ENCODE data around the gene PDZRN3. TPM values are rescaled to one million over a fixed set of nuclear protein-coding genes. Genes with fewer than 3 reads are reported as not detected.

PDZRN3 gene
- total RNA-seq, 1 experiment from 2014 or later: 5.9 TPM

DNA sequence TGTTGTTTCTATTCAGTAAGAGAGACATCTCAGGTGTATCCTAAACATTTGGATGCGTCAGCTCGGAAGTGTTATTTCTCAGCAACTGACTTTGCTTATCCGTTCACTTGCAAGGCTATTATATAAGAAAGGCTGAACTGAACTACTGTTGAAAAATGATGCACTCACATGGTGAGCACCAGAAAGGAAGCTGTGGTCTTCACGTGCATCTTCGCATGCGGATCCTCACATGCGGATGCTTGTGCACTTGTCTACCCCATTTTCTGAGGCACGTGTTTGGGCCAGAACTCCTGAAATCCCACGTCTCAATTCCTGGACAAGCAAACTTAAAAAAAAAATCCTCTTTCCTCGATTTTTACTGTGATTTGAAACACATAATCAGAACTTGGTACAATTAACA lies 63.2 kb downstream of the PDZRN3 start:
- Histone ChIP-seq H3K14ac (ENCODE audit: insufficient read depth, low read length) (no peak overlapping the region), H3K18ac (ENCODE audit: insufficient read length, low read depth, low read length) (no peak overlapping the region), H3K56ac (ENCODE audit: insufficient read length, low read depth, low read length) (no peak overlapping the region), H4K20me1 (ENCODE audit: control insufficient read depth, insufficient read depth, insufficient read length) (no peaks in the 10 kb centered on the region), H2AFZ (ENCODE audit: low read length) (no peak overlapping the region), H3K4ac (ENCODE audit: low read depth, low read length) (no peak overlapping the region), H3K27ac (ENCODE audit: insufficient read length, low read depth, low read length) (no peak overlapping the region), H4K5ac (ENCODE audit: insufficient read length, low read depth, low read length) (no peak overlapping the region), H2BK5ac (ENCODE audit: insufficient read length, low read length) (no peak overlapping the region), H2BK12ac (ENCODE audit: insufficient read length, low read depth, low read length) (no peak overlapping the region), H3K9me3 (ENCODE audit: control insufficient read depth, low read depth, low read length) (no peaks in the 10 kb centered on the region), H2AK5ac (ENCODE audit: insufficient read length, low read length) (no peak overlapping the region), H3K79me1 (ENCODE audit: insufficient read depth, low read depth, low read length, poor library complexity, severe bottlenecking) (no peaks in the 10 kb centered on the region), H3T11ph (ENCODE audit: low read length) (no peak overlapping the region), H2BK15ac (ENCODE audit: low read depth, low read length) (no peak overlapping the region), H4K8ac (replicated peaks; ENCODE audit: insufficient read length, low read depth, low read length) (no peak overlapping the region), H3K4me2 (ENCODE audit: insufficient read depth, insufficient read length, low read length) (no peak overlapping the region), H3K4me1 (ENCODE audit: insufficient read depth, low read length) (peaks cover 8% of the 10 kb centered on the region), H3K27me3 (ENCODE audit: insufficient read depth, low read length) (peaks cover 10% of the 10 kb centered on the region; the same call in 1 of the 2 replicates), H3K23ac (ENCODE audit: insufficient read length, low read depth, low read length) (no peak overlapping the region), H2BK20ac (ENCODE audit: low read depth, low read length, poor library complexity, severe bottlenecking) (no peak overlapping the region), H2BK120ac (ENCODE audit: low read depth, low read length, poor library complexity, severe bottlenecking) (no peak overlapping the region), H3K9ac (ENCODE audit: extremely low read depth, insufficient read length, low read length) (no peak overlapping the region), H4K91ac (ENCODE audit: insufficient read length, low read depth, low read length) (no peak overlapping the region), H3K23me2 (ENCODE audit: insufficient read length, low read depth, low read length, poor library complexity, severe bottlenecking) (no peaks in the 10 kb centered on the region), H3K79me2 (ENCODE audit: insufficient read depth, low read length) (no peaks in the 10 kb centered on the region)
- Mint-ChIP-seq H3K9me3 (no peaks in the 10 kb centered on the region), H3K27me3 (ENCODE audit: low read depth) (peaks cover 58% of the 10 kb centered on the region), H3K4me1 (peaks cover 25 to 36% of the 10 kb centered on the region in 2 experiments), H3K36me3 (ENCODE audit: insufficient read depth in 1 of 3, low read depth in 3 of 3) (no peaks in the 10 kb centered on the region), H3K27ac (no peak overlapping the region), H3K4me3 (no peak overlapping the region)
- WGBS (ENCODE audit: extremely low coverage, insufficient read length, low lambda C conversion rate): no CpG with 5 or more reads among the region's 10 CpGs
- TF ChIP-seq, protein P1, sequence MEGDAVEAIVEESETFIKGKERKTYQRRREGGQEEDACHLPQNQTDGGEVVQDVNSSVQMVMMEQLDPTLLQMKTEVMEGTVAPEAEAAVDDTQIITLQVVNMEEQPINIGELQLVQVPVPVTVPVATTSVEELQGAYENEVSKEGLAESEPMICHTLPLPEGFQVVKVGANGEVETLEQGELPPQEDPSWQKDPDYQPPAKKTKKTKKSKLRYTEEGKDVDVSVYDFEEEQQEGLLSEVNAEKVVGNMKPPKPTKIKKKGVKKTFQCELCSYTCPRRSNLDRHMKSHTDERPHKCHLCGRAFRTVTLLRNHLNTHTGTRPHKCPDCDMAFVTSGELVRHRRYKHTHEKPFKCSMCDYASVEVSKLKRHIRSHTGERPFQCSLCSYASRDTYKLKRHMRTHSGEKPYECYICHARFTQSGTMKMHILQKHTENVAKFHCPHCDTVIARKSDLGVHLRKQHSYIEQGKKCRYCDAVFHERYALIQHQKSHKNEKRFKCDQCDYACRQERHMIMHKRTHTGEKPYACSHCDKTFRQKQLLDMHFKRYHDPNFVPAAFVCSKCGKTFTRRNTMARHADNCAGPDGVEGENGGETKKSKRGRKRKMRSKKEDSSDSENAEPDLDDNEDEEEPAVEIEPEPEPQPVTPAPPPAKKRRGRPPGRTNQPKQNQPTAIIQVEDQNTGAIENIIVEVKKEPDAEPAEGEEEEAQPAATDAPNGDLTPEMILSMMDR (conservative IDR thresholded peaks at IDR 0.05): no peak
- DNase-seq: no peak

All from H9 (cell line).